Trophoblast cell (in vitro differentiated cells and primary cell): ENCODE measurements around the gene BRAP.
"Not testable (repeated sequence)": the region's sequence is repeated elsewhere in the genome, so short reads cannot be mapped to it uniquely, and the experiment has no call there.

Source experiments
- DNase-seq, 2 donors: peaks; one replicate each; pipeline ENCODE4 v3.0.0-alpha.2; 2016
- H2AFZ ChIP-seq: 2 replicates; pipeline ENCODE4 v1.6.1; 2013; ENCODE audit warnings: low read length, moderate library complexity, mild to moderate bottlenecking; ENCODE audit not compliant: insufficient read depth, poor library complexity
- H2AK5ac ChIP-seq: 2 replicates; pipeline ENCODE4 v1.6.1; 2013; ENCODE audit warnings: mild to moderate bottlenecking, low read length
- H2BK120ac ChIP-seq: 2 replicates; pipeline ENCODE4 v1.6.1; 2013; ENCODE audit warnings: low read length, mild to moderate bottlenecking, moderate library complexity; ENCODE audit not compliant: insufficient read depth, poor library complexity
- H2BK12ac ChIP-seq: 2 replicates; pipeline ENCODE4 v1.6.1; 2013; ENCODE audit warnings: mild to moderate bottlenecking, low read length, moderate library complexity
- H2BK5ac ChIP-seq: 2 replicates; pipeline ENCODE4 v1.6.1; 2013; ENCODE audit warnings: low read length, low read depth, moderate library complexity, mild to moderate bottlenecking; ENCODE audit not compliant: poor library complexity
- H3K14ac ChIP-seq: 2 replicates; pipeline ENCODE4 v1.6.1; 2013; ENCODE audit warnings: mild to moderate bottlenecking, low read length
- H3K18ac ChIP-seq: 2 replicates; pipeline ENCODE4 v1.6.1; 2013; ENCODE audit warnings: mild to moderate bottlenecking, low read length
- H3K23ac ChIP-seq: 2 replicates; pipeline ENCODE4 v1.6.1; 2013; ENCODE audit warnings: low read length
- H3K27ac ChIP-seq: 2 replicates; pipeline ENCODE4 v1.5.1; 2013; ENCODE audit warnings: low read depth, mild to moderate bottlenecking, inconsistent platforms, low read length, moderate library complexity
- H3K27me3 ChIP-seq: 2 replicates; pipeline ENCODE4 v1.6.1; 2013; ENCODE audit warnings: inconsistent platforms, mild to moderate bottlenecking, low read length, moderate library complexity; ENCODE audit not compliant: insufficient read depth
- H3K36me3 ChIP-seq, 2 experiments: 1 replicate in 1 of 2; 2 replicates in 1 of 2; pipeline ENCODE4 v1.6.1; 2013; ENCODE audit warnings: low read length in 2 of 2, mild to moderate bottlenecking in 2 of 2, moderate library complexity in 1 of 2; ENCODE audit not compliant: insufficient read depth in 2 of 2, control insufficient read depth in 1 of 2
- H3K4ac ChIP-seq: 2 replicates; pipeline ENCODE4 v1.6.1; 2013; ENCODE audit warnings: low read depth, mild to moderate bottlenecking, low read length, moderate library complexity
- H3K4me1 ChIP-seq, 2 experiments: 1 replicate in 1 of 2; 2 replicates in 1 of 2; pipeline ENCODE4 v1.6.1; 2013; ENCODE audit warnings: low read length in 2 of 2, mild to moderate bottlenecking in 2 of 2, moderate library complexity in 1 of 2; ENCODE audit not compliant: insufficient read depth in 2 of 2, control insufficient read depth in 1 of 2
- H3K4me2 ChIP-seq: 2 replicates; pipeline ENCODE4 v1.6.1; 2013; ENCODE audit warnings: inconsistent platforms, mild to moderate bottlenecking, low read length, moderate library complexity
- H3K4me3 ChIP-seq: 2 replicates; pipeline ENCODE4 v1.5.1; 2013; ENCODE audit warnings: mild to moderate bottlenecking, low read depth, low read length, inconsistent platforms
- H3K79me1 ChIP-seq: one replicate; pipeline ENCODE4 v1.6.1; 2013; ENCODE audit warnings: low read length
- H3K79me2 ChIP-seq: 2 replicates; pipeline ENCODE4 v1.6.1; 2013; ENCODE audit warnings: low read length, mild to moderate bottlenecking; ENCODE audit not compliant: control insufficient read depth, insufficient read depth, poor library complexity
- H3K9ac ChIP-seq: 2 replicates; pipeline ENCODE4 v1.6.1; 2013; ENCODE audit warnings: mild to moderate bottlenecking, low read length
- H3K9me3 ChIP-seq: 2 replicates; pipeline ENCODE4 v1.6.1; 2013; ENCODE audit warnings: low read depth, mild to moderate bottlenecking, control low read depth, inconsistent platforms, low read length; ENCODE audit not compliant: insufficient read depth
- H4K12ac ChIP-seq: 2 replicates; pipeline ENCODE4 v1.6.1; 2013; ENCODE audit warnings: low read depth, mild to moderate bottlenecking, low read length, moderate library complexity
- H4K8ac ChIP-seq: 2 replicates; pipeline ENCODE4 v1.6.1; 2013; ENCODE audit warnings: low read depth, mild to moderate bottlenecking, low read length, moderate library complexity
- H4K91ac ChIP-seq: one replicate; pipeline ENCODE4 v1.6.1; 2013; ENCODE audit warnings: low read depth, mild to moderate bottlenecking, low read length, moderate library complexity
- WGBS: extraction: QIAGEN DNeasy Blood & Tissue Kit; methylation state at CpG from one replicate; pipeline ENCODE4 v1.1.7; 2013; ENCODE audit warnings: missing lambda C conversion rate; ENCODE audit not compliant: insufficient read length, insufficient coverage; ENCODE audit errors: extremely low coverage; 5-methylcytosine and 5-hydroxymethylcytosine counted together

Gene BRAP

DNA sequence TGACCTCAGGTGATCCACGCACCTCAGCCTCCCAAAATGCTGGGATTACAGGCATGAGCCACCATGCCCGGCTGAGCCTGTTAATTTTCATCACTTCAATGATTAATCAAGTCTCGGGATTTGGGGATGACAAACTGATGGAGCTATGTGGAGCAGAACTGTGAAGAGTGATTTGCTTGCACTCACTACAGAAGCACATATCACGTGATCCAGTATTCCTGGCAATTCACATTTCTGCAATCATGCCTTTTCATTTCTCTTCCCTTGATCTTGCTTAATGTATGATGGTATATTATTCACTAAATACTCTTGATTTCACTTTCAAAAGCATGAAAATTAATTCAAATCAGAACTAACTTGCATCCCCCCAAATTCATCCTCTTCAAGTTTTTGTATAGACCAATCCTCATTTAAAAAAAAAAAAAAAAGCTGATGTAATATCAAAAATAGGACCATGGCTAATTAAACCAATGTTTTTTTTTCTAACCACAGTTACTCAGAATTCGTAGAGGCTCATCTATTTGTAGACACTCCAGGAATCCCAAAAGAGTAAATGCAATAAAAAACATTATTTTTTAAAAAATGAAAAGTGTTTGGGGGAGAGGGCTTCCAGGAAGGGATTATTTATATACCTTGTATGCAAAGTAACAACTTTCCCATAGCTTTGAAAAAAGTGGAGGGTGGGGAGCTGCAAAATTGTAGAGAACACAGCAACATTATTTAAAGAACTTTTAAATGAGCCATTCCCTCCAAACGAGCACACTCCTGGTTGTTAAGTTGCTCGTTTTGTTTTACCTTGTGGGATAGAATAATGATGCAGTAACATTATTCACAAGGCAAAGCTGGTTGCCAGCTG lies 79.6 kb downstream of the BRAP start:
- WGBS: no CpG with 5 or more reads among the region's 7 CpGs

GRCh38 chr12:111602857-111603256 lies 82.9 kb downstream of the BRAP start:
- H3K27ac ChIP-seq, H2BK5ac ChIP-seq, H4K12ac ChIP-seq, H2AK5ac ChIP-seq, H3K4me3 ChIP-seq, H3K4ac ChIP-seq, H3K27me3 ChIP-seq, H3K23ac ChIP-seq, H3K9me3 ChIP-seq, H3K14ac ChIP-seq, H4K91ac ChIP-seq, DNase-seq, H4K8ac ChIP-seq, H2BK120ac ChIP-seq, H3K4me1 ChIP-seq, H2BK12ac ChIP-seq, H3K36me3 ChIP-seq, H2AFZ ChIP-seq, H3K9ac ChIP-seq, H3K4me2 ChIP-seq, H3K18ac ChIP-seq: not testable (repeated sequence)
- Histone ChIP-seq H3K79me2 (peaks cover 14% of the 10 kb centered on the region), H3K79me1 (peaks cover 19% of the 10 kb centered on the region)
- WGBS: no CpG with 5 or more reads among the region's 11 CpGs

More for the DNA sequence above, 79.6 kb downstream of the BRAP start:
- no peaks in the 10 kb centered on the region for H3K27me3 ChIP-seq
- no peak overlapping the region for H3K14ac ChIP-seq
- no peaks in the 10 kb centered on the region for H3K79me1 ChIP-seq
- H3K9ac ChIP-seq: no peak overlapping the region
- H4K91ac ChIP-seq: no peak overlapping the region
- no peak overlapping the region for H3K18ac ChIP-seq
- H3K36me3 ChIP-seq: no peaks in the 10 kb centered on the region
- H3K9me3 ChIP-seq: no peaks in the 10 kb centered on the region
- no peak overlapping the region for H3K23ac ChIP-seq
- H3K4me2 ChIP-seq: no peak overlapping the region
- H3K79me2 ChIP-seq: no peaks in the 10 kb centered on the region
- no peak overlapping the region for H2BK12ac ChIP-seq
- H2AFZ ChIP-seq: no peak overlapping the region
- no peak overlapping the region for H3K4me3 ChIP-seq
- no peaks in the 10 kb centered on the region for H3K4me1 ChIP-seq
- H3K27ac ChIP-seq: no peak overlapping the region
- H2BK120ac ChIP-seq: no peak overlapping the region
- no peak overlapping the region for H4K12ac ChIP-seq
- no peak overlapping the region for H2BK5ac ChIP-seq
- no peak overlapping the region for H4K8ac ChIP-seq
- DNase-seq: no peak
- no peak overlapping the region for H3K4ac ChIP-seq
- H2AK5ac ChIP-seq: no peak overlapping the region

GRCh38 chr12:111602348-111602747 lies 83.4 kb downstream of the BRAP start:
- H3K4ac ChIP-seq: no peak overlapping the region
- peaks cover 24% of the 10 kb centered on the region for H3K79me1 ChIP-seq
- no peaks in the 10 kb centered on the region for H3K36me3 ChIP-seq
- peaks cover 2% of the 10 kb centered on the region for H3K9me3 ChIP-seq
- DNase-seq: peak; percentile 21 to 73
- no peak overlapping the region for H4K8ac ChIP-seq
- peaks cover 0 to 2% of the 10 kb centered on the region in 2 experiments for H3K4me1 ChIP-seq
- no peak overlapping the region for H3K27ac ChIP-seq
- H3K79me2 ChIP-seq: peaks cover 19% of the 10 kb centered on the region
- no peak overlapping the region for H4K12ac ChIP-seq
- no peak overlapping the region for H2BK12ac ChIP-seq
- no peak overlapping the region for H2BK120ac ChIP-seq
- H3K27me3 ChIP-seq: no peaks in the 10 kb centered on the region
- H3K23ac ChIP-seq: no peak overlapping the region
- H3K4me3 ChIP-seq: no peak overlapping the region
- no peak overlapping the region for H3K9ac ChIP-seq
- H3K4me2 ChIP-seq: no peak overlapping the region
- no peak overlapping the region for H2AFZ ChIP-seq
- H3K14ac ChIP-seq: no peak overlapping the region
- H3K18ac ChIP-seq: no peak overlapping the region
- H4K91ac ChIP-seq: no peak overlapping the region
- no CpG with 5 or more reads among the region's 2 CpGs for whole genome bisulfite sequencing
- no peak overlapping the region for H2BK5ac ChIP-seq
- H2AK5ac ChIP-seq: no peak overlapping the region

GRCh38 chr12:111600986-111601385 lies 84.8 kb downstream of the BRAP start:
- not testable (repeated sequence) for H3K14ac ChIP-seq, H4K12ac ChIP-seq, H3K4me1 ChIP-seq, DNase-seq, H3K27me3 ChIP-seq, H2BK5ac ChIP-seq, H3K9ac ChIP-seq, H4K91ac ChIP-seq, H3K4me2 ChIP-seq, H3K4ac ChIP-seq, H2AK5ac ChIP-seq, H3K18ac ChIP-seq, H2AFZ ChIP-seq, H3K9me3 ChIP-seq, H4K8ac ChIP-seq, H3K23ac ChIP-seq, H3K4me3 ChIP-seq, H3K27ac ChIP-seq, H2BK12ac ChIP-seq, H3K36me3 ChIP-seq, H2BK120ac ChIP-seq
- Histone ChIP-seq H3K79me1 (peaks cover 25% of the 10 kb centered on the region), H3K79me2 (peaks cover 20% of the 10 kb centered on the region)
- no CpG with 5 or more reads among the region's 12 CpGs for WGBS
